HEK293 (cell line): ENCODE measurements around the gene ADCK2.

Experiments
- CTCF ChIA-PET: fragments of 350-600 bp; formaldehyde crosslinking; extraction: SDS; loops from one replicate; lab custom pipeline; 2021; ENCODE audit warnings: antibody characterized with exemption; lab: Yijun Ruan, JAX
- POLR2A ChIA-PET: fragments of 300-600 bp; formaldehyde crosslinking; extraction: SDS; loops from one replicate; lab custom pipeline; 2020; ENCODE audit warnings: antibody characterized with exemption, inconsistent platforms; lab: Yijun Ruan, JAX
- H3K27ac ChIP-seq: fragments of 200-500 bp; sonication (Bioruptor generic); 2 replicates; pipeline ENCODE4 v1.5.1; 2014; ENCODE audit warnings: low read depth, low read length, control low read depth, inconsistent platforms; ENCODE audit errors: extremely low read depth
- H3K36me3 ChIP-seq, 2 experiments: fragments of 200-500 bp in 1 of 2; sonication (Bioruptor generic) in 1 of 2; 1 replicate in 1 of 2; 2 replicates in 1 of 2; pipeline ENCODE4 v1.5.1; 2014 to 2017; ENCODE audit warnings: inconsistent platforms in 2 of 2, low read length in 2 of 2; ENCODE audit not compliant: control insufficient read depth in 2 of 2, insufficient read depth in 1 of 2
- H3K4me1 ChIP-seq: fragments of 200-500 bp; sonication (Bioruptor generic); 2 replicates; pipeline ENCODE4 v1.5.1; 2014; ENCODE audit warnings: mild to moderate bottlenecking, low read length, inconsistent platforms; ENCODE audit not compliant: control insufficient read depth, insufficient read depth
- H3K4me3 ChIP-seq: 2 replicates; pipeline ENCODE4 v1.5.1; 2011; ENCODE audit warnings: low read depth, mild to moderate bottlenecking, control low read depth, low read length, moderate library complexity
- H3K9me3 ChIP-seq: fragments of 200-500 bp; sonication (Bioruptor generic); 2 replicates; pipeline ENCODE4 v1.5.1; 2014; ENCODE audit warnings: low read depth, low read length, inconsistent platforms; ENCODE audit not compliant: control insufficient read depth, insufficient read depth
- EGR2 ChIP-seq: fragments of 450-650 bp; formaldehyde crosslinking; IDR thresholded peaks from 2 replicates; pipeline ENCODE4 v1.5.1; 2016; ENCODE audit warnings: low read depth, missing biosample characterization, missing genetic modification characterization
- GFI1B ChIP-seq: fragments of 450-650 bp; formaldehyde crosslinking; IDR thresholded peaks from 2 replicates; pipeline ENCODE4 v1.5.1; 2016; ENCODE audit warnings: missing biosample characterization, missing genetic modification characterization
- GLI4 ChIP-seq: fragments of 450-650 bp; formaldehyde crosslinking; IDR thresholded peaks from 2 replicates; pipeline ENCODE4 v1.5.1; 2016; ENCODE audit warnings: missing biosample characterization, missing genetic modification characterization
- KLF16 ChIP-seq: fragments of 450-650 bp; formaldehyde crosslinking; IDR thresholded peaks from 2 replicates; pipeline ENCODE4 v1.5.1; 2017; ENCODE audit warnings: missing biosample characterization, missing genetic modification characterization
- WT1 ChIP-seq: fragments of 450-650 bp; formaldehyde crosslinking; IDR thresholded peaks from 2 replicates; pipeline ENCODE4 v1.5.1; 2016; ENCODE audit warnings: missing biosample characterization, missing genetic modification characterization
- ZBTB48 ChIP-seq: fragments of 450-650 bp; formaldehyde crosslinking; IDR thresholded peaks from 2 replicates; pipeline ENCODE4 v1.5.1; 2016; ENCODE audit warnings: missing biosample characterization, missing genetic modification characterization
- ZFHX2 ChIP-seq: fragments of 450-650 bp; formaldehyde crosslinking; conservative IDR thresholded peaks from 2 replicates; pipeline ENCODE4 v1.5.1; 2016; ENCODE audit warnings: missing biosample characterization, missing genetic modification characterization
- ZNF184 ChIP-seq: fragments of 450-650 bp; IDR thresholded peaks from 2 replicates; pipeline ENCODE4 v1.5.1; 2018; ENCODE audit warnings: missing biosample characterization, mild to moderate bottlenecking, missing genetic modification characterization
- ZNF23 ChIP-seq: fragments of 450-650 bp; formaldehyde crosslinking; IDR thresholded peaks from 2 replicates; pipeline ENCODE4 v1.5.1; 2016; ENCODE audit warnings: missing biosample characterization, missing genetic modification characterization, borderline replicate concordance
- ZNF394 ChIP-seq: fragments of 450-650 bp; formaldehyde crosslinking; IDR thresholded peaks from 2 replicates; pipeline ENCODE4 v1.5.1; 2016; ENCODE audit warnings: missing biosample characterization, missing genetic modification characterization, mild to moderate bottlenecking, moderate library complexity, borderline replicate concordance
- ZNF518A ChIP-seq: fragments of 450-650 bp; formaldehyde crosslinking; conservative IDR thresholded peaks from 2 replicates; pipeline ENCODE4 v1.5.1; 2016; ENCODE audit warnings: low read depth, missing biosample characterization, missing genetic modification characterization
- ZNF571 ChIP-seq: fragments of 450-650 bp; formaldehyde crosslinking; IDR thresholded peaks from 2 replicates; pipeline ENCODE4 v1.5.0; 2017; ENCODE audit warnings: missing biosample characterization, missing genetic modification characterization
- ZNF610 ChIP-seq: fragments of 450-650 bp; formaldehyde crosslinking; IDR thresholded peaks from 2 replicates; pipeline ENCODE4 v1.5.1; 2016; ENCODE audit warnings: missing biosample characterization, missing genetic modification characterization, borderline replicate concordance
- ZNF660 ChIP-seq: fragments of 450-650 bp; IDR thresholded peaks from 2 replicates; pipeline ENCODE4 v1.5.1; 2018; ENCODE audit warnings: missing biosample characterization, mild to moderate bottlenecking, missing genetic modification characterization
- ZNF664 ChIP-seq: fragments of 450-650 bp; formaldehyde crosslinking; IDR thresholded peaks from 2 replicates; pipeline ENCODE4 v1.5.1; 2016; ENCODE audit warnings: missing biosample characterization, missing genetic modification characterization
- ZNF791 ChIP-seq: fragments of 450-650 bp; formaldehyde crosslinking; IDR thresholded peaks from 2 replicates; pipeline ENCODE4 v1.5.1; 2016; ENCODE audit warnings: missing biosample characterization, missing genetic modification characterization
- TF ChIP-seq, protein P1 (sequence below): fragments of 450-650 bp; formaldehyde crosslinking; IDR thresholded peaks from 2 replicates; pipeline ENCODE4 v1.5.1; 2016; ENCODE audit warnings: missing biosample characterization, missing genetic modification characterization
- TF ChIP-seq, protein P2 (sequence below): fragments of 450-650 bp; formaldehyde crosslinking; IDR thresholded peaks from 2 replicates; pipeline ENCODE4 v1.5.1; 2016; ENCODE audit warnings: missing biosample characterization, missing genetic modification characterization

The ADCK2 gene

DNA sequence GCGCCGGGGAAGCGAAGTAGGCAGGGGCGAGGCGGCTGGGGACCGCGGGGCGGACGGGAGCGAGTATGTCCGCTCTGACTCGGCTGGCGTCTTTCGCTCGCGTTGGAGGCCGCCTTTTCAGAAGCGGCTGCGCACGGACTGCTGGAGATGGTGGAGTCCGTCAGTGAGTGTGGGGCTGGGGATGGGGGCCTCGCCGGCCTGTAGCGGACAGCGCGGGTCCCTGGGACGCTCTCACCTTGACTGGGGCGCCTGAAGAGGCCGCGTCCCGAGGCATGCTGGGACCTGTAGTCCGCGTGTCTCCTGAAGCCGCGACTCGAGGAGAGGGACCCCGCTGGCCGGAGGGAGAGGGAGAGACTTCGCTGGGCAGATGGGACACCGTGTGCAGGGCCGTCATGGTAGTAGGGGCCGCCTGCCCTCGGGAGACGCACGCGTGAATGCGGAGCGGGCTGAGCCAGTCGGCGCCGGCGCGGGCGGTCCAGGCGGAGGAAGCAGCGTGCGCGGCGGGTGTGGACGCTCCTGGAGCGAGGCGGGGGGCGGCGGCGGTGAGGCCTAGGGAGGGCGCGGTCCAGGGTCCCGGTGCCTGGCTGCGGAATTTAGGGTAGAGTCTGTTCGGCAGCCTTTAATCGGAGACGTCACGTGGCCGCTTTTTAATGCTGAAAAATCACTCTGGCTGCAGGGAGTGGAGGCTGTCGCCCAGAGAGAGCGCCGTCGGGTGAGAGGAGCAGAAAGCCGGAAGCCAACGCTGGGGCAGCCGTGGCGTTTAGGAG, 24.1 kb downstream of the ADCK2 start, which contains the start of gene NDUFB2 (continued):
- peak; percentile 68 for TF ChIP-seq KLF16 (tag by site-specific recombination)
- TF ChIP-seq ZNF660 (tag by site-specific recombination) = peak; percentile 50
- TF ChIP-seq, all 188 proteins: peak for 87

- ChIA-PET POLR2A (no interaction called here), CTCF (no interaction called here)
Observed at GRCh38 chr7:140697447-140698143, 24.9 kb downstream of the ADCK2 start.

DNA sequence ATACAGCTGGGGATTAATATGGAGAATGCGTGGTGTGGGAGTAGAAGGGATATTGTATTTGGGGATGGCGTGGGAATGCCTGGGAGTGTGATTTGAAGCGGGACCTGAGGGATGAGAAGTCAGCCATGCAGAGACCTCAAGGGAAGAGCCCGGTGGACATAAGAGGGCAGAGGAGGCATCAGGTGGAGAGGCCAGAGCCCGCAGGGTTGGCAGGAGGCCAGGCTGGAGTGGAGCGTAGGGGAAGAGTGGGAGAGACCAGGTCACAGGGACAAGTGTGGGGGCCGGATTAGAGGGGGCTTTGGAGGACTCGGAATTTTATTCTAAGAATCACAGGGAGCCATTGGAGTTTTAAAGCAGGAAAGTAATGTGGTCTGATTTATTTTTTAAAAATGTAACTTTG, 25.7 kb downstream of the ADCK2 start:
- Histone ChIP-seq H3K9me3 (no peaks in the 10 kb centered on the region), H3K4me1 (no peaks in the 10 kb centered on the region), H3K4me3 (no peak overlapping the region), H3K27ac (no peak overlapping the region), H3K36me3 (peaks cover 4 to 36% of the 10 kb centered on the region in 2 experiments; a peak in 2 of 3 replicates)
- TF ChIP-seq EGR2 (tag by site-specific recombination) (peak; percentile 56), ZNF571 (no peak), ZFHX2 (peak; percentile 42; the same call in 1 of the 2 replicates)
- TF ChIP-seq, protein P1, sequence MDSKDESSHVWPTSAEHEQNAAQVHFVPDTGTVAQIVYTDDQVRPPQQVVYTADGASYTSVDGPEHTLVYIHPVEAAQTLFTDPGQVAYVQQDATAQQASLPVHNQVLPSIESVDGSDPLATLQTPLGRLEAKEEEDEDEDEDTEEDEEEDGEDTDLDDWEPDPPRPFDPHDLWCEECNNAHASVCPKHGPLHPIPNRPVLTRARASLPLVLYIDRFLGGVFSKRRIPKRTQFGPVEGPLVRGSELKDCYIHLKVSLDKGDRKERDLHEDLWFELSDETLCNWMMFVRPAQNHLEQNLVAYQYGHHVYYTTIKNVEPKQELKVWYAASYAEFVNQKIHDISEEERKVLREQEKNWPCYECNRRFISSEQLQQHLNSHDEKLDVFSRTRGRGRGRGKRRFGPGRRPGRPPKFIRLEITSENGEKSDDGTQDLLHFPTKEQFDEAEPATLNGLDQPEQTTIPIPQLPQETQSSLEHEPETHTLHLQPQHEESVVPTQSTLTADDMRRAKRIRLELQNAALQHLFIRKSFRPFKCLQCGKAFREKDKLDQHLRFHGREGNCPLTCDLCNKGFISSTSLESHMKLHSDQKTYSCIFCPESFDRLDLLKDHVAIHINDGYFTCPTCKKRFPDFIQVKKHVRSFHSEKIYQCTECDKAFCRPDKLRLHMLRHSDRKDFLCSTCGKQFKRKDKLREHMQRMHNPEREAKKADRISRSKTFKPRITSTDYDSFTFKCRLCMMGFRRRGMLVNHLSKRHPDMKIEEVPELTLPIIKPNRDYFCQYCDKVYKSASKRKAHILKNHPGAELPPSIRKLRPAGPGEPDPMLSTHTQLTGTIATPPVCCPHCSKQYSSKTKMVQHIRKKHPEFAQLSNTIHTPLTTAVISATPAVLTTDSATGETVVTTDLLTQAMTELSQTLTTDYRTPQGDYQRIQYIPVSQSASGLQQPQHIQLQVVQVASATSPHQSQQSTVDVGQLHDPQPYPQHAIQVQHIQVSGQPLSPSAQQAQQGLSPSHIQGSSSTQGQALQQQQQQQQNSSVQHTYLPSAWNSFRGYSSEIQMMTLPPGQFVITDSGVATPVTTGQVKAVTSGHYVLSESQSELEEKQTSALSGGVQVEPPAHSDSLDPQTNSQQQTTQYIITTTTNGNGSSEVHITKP (tag by site-specific recombination) = no peak
- ChIA-PET POLR2A (no interaction called here), CTCF (no interaction called here)

More at GRCh38 chr7:140697447-140698143, 24.9 kb downstream of the ADCK2 start:
- TF ChIP-seq, protein P2, sequence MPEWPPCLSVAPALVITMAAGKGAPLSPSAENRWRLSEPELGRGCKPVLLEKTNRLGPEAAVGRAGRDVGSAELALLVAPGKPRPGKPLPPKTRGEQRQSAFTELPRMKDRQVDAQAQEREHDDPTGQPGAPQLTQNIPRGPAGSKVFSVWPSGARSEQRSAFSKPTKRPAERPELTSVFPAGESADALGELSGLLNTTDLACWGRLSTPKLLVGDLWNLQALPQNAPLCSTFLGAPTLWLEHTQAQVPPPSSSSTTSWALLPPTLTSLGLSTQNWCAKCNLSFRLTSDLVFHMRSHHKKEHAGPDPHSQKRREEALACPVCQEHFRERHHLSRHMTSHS = no peak
- TF ChIP-seq ZBTB48 (tag by site-specific recombination) (peak; percentile 96), ZNF664 (peak; percentile 92), ZNF610 (tag by site-specific recombination) (no peak), GLI4 (tag by site-specific recombination) (no peak), WT1 (tag by site-specific recombination) (0 out of 2 replicates have a peak, but pooled peaks have one; percentile 8), ZNF184 (tag by site-specific recombination) (no peak), GFI1B (peak; percentile 69; the same call in 1 of the 2 replicates), ZNF518A (tag by site-specific recombination) (no peak), ZNF23 (tag by site-specific recombination) (no peak), ZNF394 (tag by site-specific recombination) (peak; percentile 59; the same call in 1 of the 2 replicates), ZNF791 (tag by site-specific recombination) (no peak)
- peak overlapping the region; percentile 87 for H3K4me3 ChIP-seq
- H3K27ac ChIP-seq = peak overlapping the region; percentile 79
- H3K9me3 ChIP-seq = no peaks in the 10 kb centered on the region
- H3K36me3 ChIP-seq = peaks cover 0 to 37% of the 10 kb centered on the region in 2 experiments; a peak in 1 of 3 replicates
- H3K4me1 ChIP-seq = no peaks in the 10 kb centered on the region
